Activated CD4-positive, alpha-beta T cell treated with anti-CD3 and anti-CD28 coated beads, Interleukin-2, amount 10 ng/mL, durations not matched to agents 7 days and 5 days (primary cell): ENCODE measurements around the gene PNLIPRP1. TPM values are rescaled to one million over a fixed set of nuclear protein-coding genes. Genes with fewer than 3 reads are reported as not detected.

ENCODE experiments used
- CTCF ChIA-PET: fragments of 350-600 bp; sonication (Branson Sonifier 250); formaldehyde crosslinking; loops from one replicate; lab custom pipeline; 2021; ENCODE audit warnings: antibody characterized with exemption; lab: Charles Lee
- POLR2A ChIA-PET: fragments of 350-600 bp; sonication (Branson Sonifier 250); formaldehyde crosslinking; loops from one replicate; lab custom pipeline; 2021; ENCODE audit warnings: antibody characterized with exemption; lab: Charles Lee
- DNase-seq: peaks from one replicate; pipeline ENCODE4 v3.0.0-alpha.2; 2020
- H3K27ac Mint-ChIP-seq: one replicate; pipeline ENCODE4 v1.8.0; 2021; ENCODE audit warnings: mild to moderate bottlenecking, moderate library complexity, mixed read lengths
- H3K27me3 Mint-ChIP-seq: one replicate; pipeline ENCODE4 v1.8.0; 2021; ENCODE audit warnings: mixed read lengths
- H3K36me3 Mint-ChIP-seq: one replicate; pipeline ENCODE4 v1.8.0; 2021; ENCODE audit warnings: low read depth, mixed read lengths
- H3K4me1 Mint-ChIP-seq: one replicate; pipeline ENCODE4 v1.8.0; 2021; ENCODE audit warnings: mixed read lengths
- H3K4me3 Mint-ChIP-seq: one replicate; pipeline ENCODE4 v1.8.0; 2021; ENCODE audit warnings: mild to moderate bottlenecking, moderate library complexity, mixed read lengths
- H3K9me3 Mint-ChIP-seq: one replicate; pipeline ENCODE4 v1.8.0; 2021; ENCODE audit warnings: mixed read lengths
- total RNA-seq, 2 experiments: library from RNA; stranded (reverse); gene quantifications; one replicate each; pipeline ENCODE4 v1.2.3, GENCODE V29; 2021

Gene PNLIPRP1
- not detected for total RNA-seq

- Mint-ChIP-seq H3K27ac (no peak within 1 kb of the TSS), H3K9me3 (no peaks in the 10 kb centered on the region), H3K27me3 (no peaks in the 10 kb centered on the region), H3K4me3 (no peak within 1 kb of the TSS), H3K4me1 (no peaks in the 10 kb centered on the region), H3K36me3 (no peaks in the 10 kb centered on the region)
- DNase-seq: no peak
- ChIA-PET POLR2A (no interaction called here), CTCF (no interaction called here)
These were observed at the start of gene PNLIPRP1 for GRCh38 chr10:116590590-116591444. PNLIPRP1 (plus strand) TSS chr10:116590959; CDS start chr10:116591130, 171 bp downstream.

DNA sequence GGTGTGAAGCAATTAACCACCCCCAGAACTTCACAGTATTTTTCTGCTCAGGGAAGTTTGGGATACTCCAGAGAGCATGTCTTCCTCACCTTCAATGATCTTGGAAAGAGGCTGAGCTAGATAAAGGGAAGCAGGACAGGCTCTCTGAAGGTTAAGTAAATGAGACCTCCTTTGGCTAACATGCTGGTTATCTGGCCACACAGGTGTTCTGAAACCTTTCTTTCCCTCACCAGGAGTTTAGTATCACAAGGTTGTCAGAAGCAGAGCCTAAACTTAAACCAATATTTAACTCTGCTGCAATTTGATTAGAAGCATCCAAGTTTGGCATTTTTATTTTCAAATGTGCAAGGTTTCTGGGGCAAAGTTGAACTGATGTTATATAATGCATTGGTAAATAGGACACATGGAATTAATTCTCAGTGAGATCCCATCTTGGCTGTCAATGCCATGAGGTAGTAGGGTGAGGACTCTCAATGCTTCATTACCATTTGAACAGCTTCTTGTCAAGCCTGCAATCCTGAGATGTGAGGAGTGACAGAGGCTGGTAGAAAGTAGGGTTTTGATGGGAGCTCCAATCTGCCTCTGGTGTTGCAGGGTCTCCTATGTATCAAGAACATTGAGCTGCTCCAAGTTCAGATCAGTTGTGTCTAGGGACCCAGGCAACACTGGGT lies 48.6 kb upstream of the PNLIPRP1 start:
- Mint-ChIP-seq H3K4me1 (no peaks in the 10 kb centered on the region), H3K27ac (no peak overlapping the region), H3K9me3 (no peaks in the 10 kb centered on the region), H3K4me3 (no peak overlapping the region), H3K36me3 (no peaks in the 10 kb centered on the region), H3K27me3 (peaks cover 4% of the 10 kb centered on the region)
- ChIA-PET CTCF (no interaction called here), POLR2A (no interaction called here)
- no peak for DNase-seq

DNA sequence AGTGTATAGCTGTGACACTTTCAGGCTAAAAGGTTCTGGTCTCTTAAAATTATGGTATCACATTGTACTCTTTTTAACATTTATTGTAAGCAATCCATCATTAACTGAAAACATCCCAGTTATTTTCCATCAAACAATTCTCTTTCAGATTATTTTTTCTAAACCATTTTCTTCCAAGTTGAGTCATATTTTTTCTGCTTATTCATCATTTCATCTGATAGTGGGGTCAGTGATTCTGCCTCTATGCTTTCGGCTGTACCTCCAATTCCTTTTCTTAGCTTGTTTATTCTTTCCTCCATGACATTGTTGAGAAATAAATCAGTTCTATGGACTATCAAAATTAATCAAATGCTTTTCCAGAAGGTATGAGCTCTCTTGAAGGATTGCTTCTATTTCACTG lies 45.6 kb upstream of the PNLIPRP1 start:
- DNase-seq: no peak

DNA sequence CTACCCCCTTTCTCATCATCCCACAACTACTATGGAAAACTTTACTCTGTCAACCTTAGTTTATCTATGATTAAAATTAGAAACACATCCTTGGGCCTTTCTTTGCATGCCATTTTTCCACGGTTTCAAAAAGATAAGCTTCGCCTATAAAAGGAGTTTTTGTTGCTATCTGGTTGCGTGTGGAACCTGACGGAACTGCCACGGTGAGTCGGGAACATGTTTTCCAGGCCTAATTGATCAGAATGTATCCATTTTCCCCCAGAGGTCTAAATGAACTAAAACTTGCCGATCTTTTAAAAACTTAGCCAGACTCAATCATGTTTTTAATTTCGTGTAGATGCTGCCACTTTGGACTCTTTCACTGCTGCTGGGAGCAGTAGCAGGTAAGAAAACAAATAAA lies 45.0 kb upstream of the PNLIPRP1 start, which contains the start of gene PNLIP:
Gene PNLIP, plus strand, starts transcription at position 176 of the 400 bp plus-strand sequence. Its CDS starts 162 bp downstream, at position 338.
- no peaks in the 10 kb centered on the region for H3K4me1 Mint-ChIP-seq
- no peak within 1 kb of the TSS for H3K27ac Mint-ChIP-seq
- POLR2A ChIA-PET: no interaction called here
- no peaks in the 10 kb centered on the region for H3K36me3 Mint-ChIP-seq
- no peak within 1 kb of the TSS for H3K4me3 Mint-ChIP-seq
- H3K27me3 Mint-ChIP-seq: no peaks in the 10 kb centered on the region
- CTCF ChIA-PET: no interaction called here
- DNase-seq: no peak
- H3K9me3 Mint-ChIP-seq: no peaks in the 10 kb centered on the region

More for the DNA sequence above, 45.6 kb upstream of the PNLIPRP1 start:
- Mint-ChIP-seq H3K4me3 (no peak overlapping the region), H3K27me3 (no peaks in the 10 kb centered on the region), H3K36me3 (no peaks in the 10 kb centered on the region), H3K9me3 (no peaks in the 10 kb centered on the region), H3K27ac (no peak overlapping the region), H3K4me1 (no peaks in the 10 kb centered on the region)
- ChIA-PET CTCF (no interaction called here), POLR2A (no interaction called here)

GRCh38 chr10:116548301-116548700 lies 42.5 kb upstream of the PNLIPRP1 start:
- no peak overlapping the region for H3K4me3 Mint-ChIP-seq
- no peaks in the 10 kb centered on the region for H3K9me3 Mint-ChIP-seq
- no peaks in the 10 kb centered on the region for H3K36me3 Mint-ChIP-seq
- no peaks in the 10 kb centered on the region for H3K4me1 Mint-ChIP-seq
- DNase-seq: no peak
- no peak overlapping the region for H3K27ac Mint-ChIP-seq
- ChIA-PET POLR2A (no interaction called here), CTCF (no interaction called here)
- H3K27me3 Mint-ChIP-seq: no peaks in the 10 kb centered on the region

GRCh38 chr10:116553378-116553980 lies 37.3 kb upstream of the PNLIPRP1 start:
- Mint-ChIP-seq H3K27me3 (no peaks in the 10 kb centered on the region), H3K4me3 (no peak overlapping the region), H3K36me3 (no peaks in the 10 kb centered on the region), H3K4me1 (no peaks in the 10 kb centered on the region), H3K27ac (no peak overlapping the region), H3K9me3 (no peaks in the 10 kb centered on the region)
- CTCF ChIA-PET: no interaction called here
- no peak for DNase-seq
- POLR2A ChIA-PET: no interaction called here

- DNase-seq: no peak
- Mint-ChIP-seq H3K4me3 (no peak overlapping the region), H3K27me3 (no peaks in the 10 kb centered on the region), H3K27ac (no peak overlapping the region), H3K9me3 (no peaks in the 10 kb centered on the region), H3K36me3 (no peaks in the 10 kb centered on the region), H3K4me1 (no peaks in the 10 kb centered on the region)
- POLR2A ChIA-PET: no interaction called here
- CTCF ChIA-PET: no interaction called here
These were observed 36.1 kb upstream of the PNLIPRP1 start for GRCh38 chr10:116554628-116555027.

DNA sequence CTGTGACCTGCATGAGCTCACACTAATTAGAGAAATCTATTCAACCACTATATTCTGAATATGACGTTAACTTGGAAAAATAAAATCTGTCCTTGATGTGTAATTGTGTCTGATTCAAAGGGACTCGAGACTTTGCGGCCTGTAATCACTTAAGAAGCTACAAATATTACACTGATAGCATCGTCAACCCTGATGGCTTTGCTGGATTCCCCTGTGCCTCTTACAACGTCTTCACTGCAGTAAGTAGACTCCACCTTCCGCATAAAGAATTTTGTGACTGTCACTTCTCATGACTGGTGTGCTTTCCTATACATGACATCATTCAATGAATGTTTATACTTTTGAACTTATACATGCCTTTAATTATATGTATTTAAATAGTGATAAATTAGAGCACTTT lies 34.9 kb upstream of the PNLIPRP1 start:
- H3K27me3 Mint-ChIP-seq: no peaks in the 10 kb centered on the region
- POLR2A ChIA-PET: interaction anchor here (0.6 kb wide), 1 partner anchor 438 kb away, joined by 4 read pairs; no protein-coding TSS in a partner anchor
- H3K36me3 Mint-ChIP-seq: no peaks in the 10 kb centered on the region
- no peak overlapping the region for H3K4me3 Mint-ChIP-seq
- H3K27ac Mint-ChIP-seq: no peak overlapping the region
- no peaks in the 10 kb centered on the region for H3K4me1 Mint-ChIP-seq
- DNase-seq: no peak
- no peaks in the 10 kb centered on the region for H3K9me3 Mint-ChIP-seq
- CTCF ChIA-PET: no interaction called here

DNA sequence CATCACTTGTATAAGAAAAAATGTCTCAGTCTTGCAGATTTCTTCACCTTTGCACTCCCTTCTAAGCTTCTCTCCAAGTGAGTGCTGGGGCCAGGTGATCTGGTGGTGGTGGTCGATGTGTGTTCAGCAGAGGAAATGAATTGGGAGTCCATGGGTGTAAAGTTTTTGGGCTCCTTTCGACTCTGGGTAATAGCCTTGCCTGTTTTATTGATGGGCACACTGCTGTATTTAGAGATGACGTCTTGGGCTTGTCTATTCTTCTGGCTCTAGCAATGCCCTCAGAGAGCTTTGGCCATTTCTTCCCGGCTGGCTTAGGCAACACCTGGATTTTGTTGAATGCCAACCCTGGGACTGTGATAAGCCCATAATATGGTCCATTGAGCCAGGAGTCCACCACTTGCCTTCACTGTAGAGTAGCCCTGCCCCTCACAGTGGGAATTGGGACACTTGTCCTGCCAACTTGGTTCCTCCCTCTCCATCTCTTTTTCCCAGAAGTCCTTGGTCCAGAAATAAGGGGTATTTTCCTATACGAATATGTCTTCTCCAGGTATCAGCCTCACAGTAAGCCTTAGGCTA lies 33.4 kb upstream of the PNLIPRP1 start:
- H3K4me3 Mint-ChIP-seq: no peak overlapping the region
- POLR2A ChIA-PET: no interaction called here
- H3K9me3 Mint-ChIP-seq: no peaks in the 10 kb centered on the region

GRCh38 chr10:116565534-116565933 lies 25.2 kb upstream of the PNLIPRP1 start:
- no peak for DNase-seq
- CTCF ChIA-PET: no interaction called here
- Mint-ChIP-seq H3K9me3 (peaks cover 1% of the 10 kb centered on the region), H3K36me3 (no peaks in the 10 kb centered on the region), H3K4me3 (no peak overlapping the region), H3K27me3 (no peaks in the 10 kb centered on the region), H3K4me1 (no peaks in the 10 kb centered on the region), H3K27ac (no peak overlapping the region)
- POLR2A ChIA-PET: no interaction called here

More for the DNA sequence above, 33.4 kb upstream of the PNLIPRP1 start:
- no peaks in the 10 kb centered on the region for H3K27me3 Mint-ChIP-seq
- CTCF ChIA-PET: no interaction called here
- no peaks in the 10 kb centered on the region for H3K36me3 Mint-ChIP-seq
- no peak for DNase-seq
- no peaks in the 10 kb centered on the region for H3K4me1 Mint-ChIP-seq
- H3K27ac Mint-ChIP-seq: no peak overlapping the region

DNA sequence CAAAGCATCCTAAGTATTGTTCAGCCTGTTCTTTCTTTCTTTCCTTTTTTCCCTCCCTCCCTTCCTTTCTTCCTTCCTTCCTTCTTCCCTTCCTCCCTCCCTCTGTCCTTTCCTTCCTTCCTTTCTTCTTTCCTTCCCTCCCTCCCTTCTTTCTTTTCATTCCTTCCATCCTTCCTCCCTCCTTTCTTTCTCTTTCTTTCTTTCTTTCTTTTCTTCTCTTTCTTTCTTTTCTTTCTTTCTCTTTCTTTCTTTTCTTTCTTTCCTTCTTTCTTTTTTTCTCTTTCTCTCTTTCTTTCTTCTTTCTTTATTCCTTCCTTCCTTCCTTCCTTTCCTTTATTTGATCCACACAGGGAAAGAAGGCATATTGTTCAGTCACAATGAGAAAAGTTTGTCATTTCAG lies 23.8 kb upstream of the PNLIPRP1 start:
- peaks cover 1% of the 10 kb centered on the region for H3K9me3 Mint-ChIP-seq
- H3K27ac Mint-ChIP-seq: no peak overlapping the region
- H3K36me3 Mint-ChIP-seq: no peaks in the 10 kb centered on the region
- POLR2A ChIA-PET: no interaction called here
- DNase-seq: no peak
- H3K4me1 Mint-ChIP-seq: no peaks in the 10 kb centered on the region
- no peak overlapping the region for H3K4me3 Mint-ChIP-seq
- H3K27me3 Mint-ChIP-seq: no peaks in the 10 kb centered on the region
- CTCF ChIA-PET: no interaction called here

- ChIA-PET CTCF (no interaction called here), POLR2A (no interaction called here)
- Mint-ChIP-seq H3K27me3 (no peaks in the 10 kb centered on the region), H3K9me3 (peaks cover 1% of the 10 kb centered on the region), H3K27ac (no peak overlapping the region), H3K4me1 (no peaks in the 10 kb centered on the region), H3K4me3 (no peak overlapping the region), H3K36me3 (no peaks in the 10 kb centered on the region)
- no peak for DNase-seq
These were observed 23.4 kb upstream of the PNLIPRP1 start for GRCh38 chr10:116567335-116567734.

GRCh38 chr10:116574797-116575196 lies 16.0 kb upstream of the PNLIPRP1 start:
- POLR2A ChIA-PET: no interaction called here
- peaks cover 1% of the 10 kb centered on the region for H3K9me3 Mint-ChIP-seq
- CTCF ChIA-PET: no interaction called here
- H3K27ac Mint-ChIP-seq: no peak overlapping the region
- H3K4me1 Mint-ChIP-seq: no peaks in the 10 kb centered on the region
- DNase-seq: no peak
- no peaks in the 10 kb centered on the region for H3K36me3 Mint-ChIP-seq
- no peaks in the 10 kb centered on the region for H3K27me3 Mint-ChIP-seq
- H3K4me3 Mint-ChIP-seq: no peak overlapping the region
